Panc1 (cell line): ENCODE results near the gene SRMS. TPM values are rescaled to one million over a fixed set of nuclear protein-coding genes. Genes with fewer than 3 reads are reported as not detected.

Experiments
- ATAC-seq: fragments of 200-7000 bp; cut with Tn5 transposase; 2 replicates; pipeline ENCODE4 v1.9.1; 2020; ENCODE audit warnings: mild to moderate bottlenecking, moderate library complexity
- BruUV-seq: library from RNA; stranded (reverse); fragments of 400-500 nt; replicated peaks from 2 replicates; lab custom pipeline; 2021; lab: Mats Ljungman, UMichigan
- CTCF ChIA-PET: fragments of 300-600 bp; sonication (Branson Sonifier 250); formaldehyde crosslinking; loops from one replicate; lab custom pipeline; 2022; ENCODE audit warnings: antibody characterized with exemption; lab: Charles Lee
- POLR2A ChIA-PET: fragments of 300-600 bp; sonication (Branson Sonifier 250); formaldehyde crosslinking; loops from one replicate; lab custom pipeline; 2022; ENCODE audit warnings: antibody characterized with exemption; lab: Charles Lee
- DNase-seq: peaks from one replicate; pipeline ENCODE4 v3.0.0-alpha.2; 2010; ENCODE audit warnings: low read depth, low spot score
- H3K27ac ChIP-seq: 2 replicates; pipeline ENCODE4 v1.5.1; 2011; ENCODE audit warnings: mild to moderate bottlenecking, low read length, inconsistent platforms
- H3K27me3 ChIP-seq: fragments of 200-500 bp; sonication (Bioruptor generic); 2 replicates; pipeline ENCODE4 v1.6.0; 2014; ENCODE audit warnings: low read length, inconsistent platforms; ENCODE audit not compliant: control insufficient read depth, insufficient read depth
- H3K36me3 ChIP-seq: fragments of 200-500 bp; sonication (Bioruptor generic); 2 replicates; pipeline ENCODE4 v1.5.1; 2014; ENCODE audit warnings: inconsistent platforms, mild to moderate bottlenecking, low read length, moderate library complexity; ENCODE audit not compliant: control insufficient read depth, insufficient read depth
- H3K4me1 ChIP-seq: 2 replicates; pipeline ENCODE4 v1.5.1; 2011; ENCODE audit warnings: inconsistent platforms, mild to moderate bottlenecking, low read length, moderate library complexity; ENCODE audit not compliant: control insufficient read depth, insufficient read depth
- H3K4me3 ChIP-seq, 2 experiments: 2 replicates each; pipeline ENCODE4 v1.5.1; 2011 to 2012; ENCODE audit warnings: low read depth in 2 of 2, low read length in 2 of 2, mild to moderate bottlenecking in 2 of 2, inconsistent platforms in 1 of 2, moderate library complexity in 1 of 2
- H3K9me3 ChIP-seq: fragments of 200-500 bp; sonication (Bioruptor generic); 2 replicates; pipeline ENCODE4 v1.5.1; 2014; ENCODE audit warnings: low read depth, mild to moderate bottlenecking, inconsistent platforms, low read length, moderate library complexity; ENCODE audit not compliant: control insufficient read depth, insufficient read depth
- POLR2AphosphoS5 ChIP-seq: IDR thresholded peaks from 2 replicates; pipeline ENCODE4 v1.6.1; 2012; ENCODE audit warnings: mild to moderate bottlenecking, low read depth, low read length, moderate library complexity
- SIN3A ChIP-seq: IDR thresholded peaks from 2 replicates; pipeline ENCODE4 v1.6.1; 2012; ENCODE audit warnings: low read depth, mild to moderate bottlenecking, low read length, moderate library complexity, borderline replicate concordance; ENCODE audit not compliant: insufficient read depth
- TCF7L2 ChIP-seq: IDR thresholded peaks from 2 replicates; pipeline ENCODE4 v1.6.1; 2011; ENCODE audit warnings: mild to moderate bottlenecking, low read depth, low read length, inconsistent platforms
- in situ Hi-C: cut with HindIII; loops from 2 replicates; pipeline ENCODE4 v1.10.0; 2016; ENCODE audit warnings: low sequenced_read_pairs, low pct_unique_long_range_greater_than_20kb
- intact Hi-C: fragments of 100-400 bp; cut with micrococcal nuclease; formaldehyde crosslinking; loops from one replicate; pipeline ENCODE4 v1.10.0; 2022; ENCODE audit not compliant: unreplicated experiment
- total RNA-seq: library from RNA; stranded (reverse); gene quantifications from one replicate; pipeline ENCODE4 v1.2.1, GENCODE V29; 2021; ENCODE audit not compliant: unreplicated experiment
- TF ChIP-seq, protein P1 (sequence below): fragments of 450-650 bp; IDR thresholded peaks from 2 replicates; pipeline ENCODE4 v1.5.1; 2017; ENCODE audit warnings: mild to moderate bottlenecking
- TF ChIP-seq, protein P2 (sequence below), 2 experiments: IDR thresholded peaks; 2 replicates each; pipeline ENCODE4 v1.6.1; 2011 to 2012; ENCODE audit warnings: low read depth in 2 of 2, control low read depth in 1 of 2, low read length in 1 of 2, mild to moderate bottlenecking in 1 of 2, moderate library complexity in 1 of 2; ENCODE audit not compliant: insufficient read depth in 1 of 2

The SRMS gene
- total RNA-seq, 1 experiment from 2014 or later: not detected

DNA sequence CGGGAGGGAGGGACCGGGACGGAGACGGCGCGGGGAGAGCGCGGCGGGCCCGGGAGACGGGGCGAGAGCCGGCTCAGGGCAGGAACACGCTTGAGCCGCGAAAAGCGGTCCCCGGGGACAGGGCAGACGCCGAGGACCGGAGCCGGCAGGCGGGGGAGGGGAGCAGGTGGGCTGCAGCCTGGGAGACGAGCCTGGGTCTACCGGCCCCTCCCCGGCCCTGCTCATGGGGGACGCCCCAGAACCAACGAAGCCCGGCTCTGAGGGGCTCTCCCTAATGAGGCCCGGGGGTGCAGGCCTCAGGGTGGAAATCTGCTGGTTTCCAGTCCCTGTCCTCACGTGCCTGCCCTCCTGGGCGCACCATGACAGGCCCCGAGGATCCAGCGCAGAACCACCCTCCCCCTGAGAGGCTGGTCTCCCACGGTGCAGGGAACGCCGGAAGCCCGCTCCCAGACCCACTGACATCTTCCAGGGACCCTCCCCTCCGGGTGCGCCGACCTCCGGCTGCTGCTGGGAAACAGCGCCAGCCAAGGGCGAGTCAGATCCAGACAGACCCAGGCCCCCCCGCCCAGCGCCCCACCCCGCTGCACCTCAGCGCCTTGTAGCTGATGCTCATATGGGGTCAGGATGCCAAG, 48.1 kb downstream of the SRMS start:
- peak overlapping the region; percentile 36 to 47 for H3K4me3 ChIP-seq
- ChIA-PET CTCF (no interaction called here), POLR2A (interaction anchor here (0.6 kb wide), 1 partner anchor 122 kb away, joined by 5 read pairs; no protein-coding TSS in a partner anchor)
- BruUV-seq: no TSS peak
- TF ChIP-seq, protein P1, sequence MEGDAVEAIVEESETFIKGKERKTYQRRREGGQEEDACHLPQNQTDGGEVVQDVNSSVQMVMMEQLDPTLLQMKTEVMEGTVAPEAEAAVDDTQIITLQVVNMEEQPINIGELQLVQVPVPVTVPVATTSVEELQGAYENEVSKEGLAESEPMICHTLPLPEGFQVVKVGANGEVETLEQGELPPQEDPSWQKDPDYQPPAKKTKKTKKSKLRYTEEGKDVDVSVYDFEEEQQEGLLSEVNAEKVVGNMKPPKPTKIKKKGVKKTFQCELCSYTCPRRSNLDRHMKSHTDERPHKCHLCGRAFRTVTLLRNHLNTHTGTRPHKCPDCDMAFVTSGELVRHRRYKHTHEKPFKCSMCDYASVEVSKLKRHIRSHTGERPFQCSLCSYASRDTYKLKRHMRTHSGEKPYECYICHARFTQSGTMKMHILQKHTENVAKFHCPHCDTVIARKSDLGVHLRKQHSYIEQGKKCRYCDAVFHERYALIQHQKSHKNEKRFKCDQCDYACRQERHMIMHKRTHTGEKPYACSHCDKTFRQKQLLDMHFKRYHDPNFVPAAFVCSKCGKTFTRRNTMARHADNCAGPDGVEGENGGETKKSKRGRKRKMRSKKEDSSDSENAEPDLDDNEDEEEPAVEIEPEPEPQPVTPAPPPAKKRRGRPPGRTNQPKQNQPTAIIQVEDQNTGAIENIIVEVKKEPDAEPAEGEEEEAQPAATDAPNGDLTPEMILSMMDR: no peak
- no peak for TF ChIP-seq SIN3A
- TF ChIP-seq TCF7L2: no peak
- TF ChIP-seq POLR2AphosphoS5: no peak
- TF ChIP-seq, protein P2, sequence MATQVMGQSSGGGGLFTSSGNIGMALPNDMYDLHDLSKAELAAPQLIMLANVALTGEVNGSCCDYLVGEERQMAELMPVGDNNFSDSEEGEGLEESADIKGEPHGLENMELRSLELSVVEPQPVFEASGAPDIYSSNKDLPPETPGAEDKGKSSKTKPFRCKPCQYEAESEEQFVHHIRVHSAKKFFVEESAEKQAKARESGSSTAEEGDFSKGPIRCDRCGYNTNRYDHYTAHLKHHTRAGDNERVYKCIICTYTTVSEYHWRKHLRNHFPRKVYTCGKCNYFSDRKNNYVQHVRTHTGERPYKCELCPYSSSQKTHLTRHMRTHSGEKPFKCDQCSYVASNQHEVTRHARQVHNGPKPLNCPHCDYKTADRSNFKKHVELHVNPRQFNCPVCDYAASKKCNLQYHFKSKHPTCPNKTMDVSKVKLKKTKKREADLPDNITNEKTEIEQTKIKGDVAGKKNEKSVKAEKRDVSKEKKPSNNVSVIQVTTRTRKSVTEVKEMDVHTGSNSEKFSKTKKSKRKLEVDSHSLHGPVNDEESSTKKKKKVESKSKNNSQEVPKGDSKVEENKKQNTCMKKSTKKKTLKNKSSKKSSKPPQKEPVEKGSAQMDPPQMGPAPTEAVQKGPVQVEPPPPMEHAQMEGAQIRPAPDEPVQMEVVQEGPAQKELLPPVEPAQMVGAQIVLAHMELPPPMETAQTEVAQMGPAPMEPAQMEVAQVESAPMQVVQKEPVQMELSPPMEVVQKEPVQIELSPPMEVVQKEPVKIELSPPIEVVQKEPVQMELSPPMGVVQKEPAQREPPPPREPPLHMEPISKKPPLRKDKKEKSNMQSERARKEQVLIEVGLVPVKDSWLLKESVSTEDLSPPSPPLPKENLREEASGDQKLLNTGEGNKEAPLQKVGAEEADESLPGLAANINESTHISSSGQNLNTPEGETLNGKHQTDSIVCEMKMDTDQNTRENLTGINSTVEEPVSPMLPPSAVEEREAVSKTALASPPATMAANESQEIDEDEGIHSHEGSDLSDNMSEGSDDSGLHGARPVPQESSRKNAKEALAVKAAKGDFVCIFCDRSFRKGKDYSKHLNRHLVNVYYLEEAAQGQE (IDR thresholded peaks at IDR 0.05; ENCODE audit: insufficient read depth in 1 of 2, low read depth in 2 of 2, low read length in 1 of 2): no peak
- intact Hi-C loops: no loop called here
- H3K9me3 ChIP-seq: no peaks in the 10 kb centered on the region
- peaks cover 18% of the 10 kb centered on the region for H3K4me1 ChIP-seq
- H3K36me3 ChIP-seq: no peaks in the 10 kb centered on the region; the same call in 1 of the 2 replicates
- in situ Hi-C loops: no loop called here
- 0 out of 2 replicates have a peak overlapping the region, but pooled peaks have one; percentile 39 for H3K27ac ChIP-seq
- no peaks in the 10 kb centered on the region for H3K27me3 ChIP-seq
- DNase-seq: no peak
- peak; percentile 7 for ATAC-seq

DNA sequence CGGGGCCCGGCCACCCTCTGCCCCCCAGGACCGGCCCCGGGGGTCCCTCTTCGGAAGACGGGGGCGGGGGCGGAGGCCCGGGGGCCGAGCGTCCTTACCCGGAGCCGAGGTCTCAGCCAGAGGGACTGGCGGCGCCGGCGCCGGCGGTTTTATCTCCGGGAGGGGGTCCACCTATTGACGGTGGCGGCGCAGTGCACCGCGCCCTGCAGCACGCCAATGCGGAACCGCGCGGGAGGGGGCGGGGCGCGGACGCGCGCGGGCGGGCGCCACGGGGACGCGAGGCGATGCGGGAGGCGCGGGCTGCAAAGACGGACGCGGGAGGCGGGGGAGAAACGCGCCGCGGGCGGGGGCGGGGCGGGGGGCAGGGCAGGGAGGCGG, 48.6 kb downstream of the SRMS start, which contains the start of gene EEF1A2:
EEF1A2 (minus strand) TSS at position 124 of the 378 bp plus-strand sequence. CDS start 1,320 bp downstream, outside the sequence.
- H3K27ac ChIP-seq: peak within 1 kb of the TSS; percentile 66
- H3K27me3 ChIP-seq: no peaks in the 10 kb centered on the region
- TF ChIP-seq POLR2AphosphoS5 (no peak), TCF7L2 (no peak), SIN3A (peak; percentile 57; the same call in 1 of the 2 replicates)
- TF ChIP-seq, protein P2 (IDR thresholded peaks at IDR 0.05; ENCODE audit: insufficient read depth in 1 of 2, low read depth in 2 of 2, low read length in 1 of 2): no peak
- TF ChIP-seq, protein P1: no peak; the same call in 1 of the 2 replicates

More for the DNA sequence above, 48.6 kb downstream of the SRMS start, which contains the start of gene EEF1A2:
- Histone ChIP-seq H3K4me1 (peaks cover 18% of the 10 kb centered on the region), H3K9me3 (no peaks in the 10 kb centered on the region), H3K36me3 (no peaks in the 10 kb centered on the region; the same call in 1 of the 2 replicates), H3K4me3 (peak within 1 kb of the TSS; percentile 47 to 68)
- DNase-seq: no peak
- in situ Hi-C loops (no loop called here), intact Hi-C loops (no loop called here)
- CTCF ChIA-PET: no interaction called here
- POLR2A ChIA-PET: no interaction called here
- BruUV-seq: no TSS peak
- ATAC-seq: peak; percentile 26
